Endothelial cell of umbilical vein (primary cell): ENCODE results near the gene FAM81A. TPM values are rescaled to one million over a fixed set of nuclear protein-coding genes. Genes with fewer than 3 reads are reported as not detected.

Experiments used
- BruUV-seq: library from RNA; stranded (reverse); fragments of 400-500 nt; replicated peaks from 2 replicates; lab custom pipeline; 2021; lab: Mats Ljungman, UMichigan
- CTCF ChIA-PET: fragments of 300-600, 350-600 bp; sonication (Branson Sonifier 250); formaldehyde crosslinking; loops from one replicate; lab custom pipeline; 2021; ENCODE audit warnings: antibody characterized with exemption, inconsistent platforms; lab: Charles Lee
- POLR2A ChIA-PET: fragments of 300-600, 350-600 bp; sonication (Branson Sonifier 250); formaldehyde crosslinking; loops from one replicate; lab custom pipeline; 2021; ENCODE audit warnings: antibody characterized with exemption, inconsistent platforms; lab: Charles Lee
- DNase-seq: peaks from one replicate; pipeline ENCODE4 v3.0.0-alpha.2; 2011; ENCODE audit warnings: low read depth, low spot score
- FAIRE-seq: peaks from 2 replicates; lab custom pipeline; 2011; peaks lifted over from hg19 to GRCh38; lab: Jason Lieb, UNC
- H2AFZ ChIP-seq: 2 replicates; pipeline ENCODE4 v1.6.0; 2012; ENCODE audit warnings: low read depth, low read length, control low read depth, inconsistent platforms
- H3K27ac ChIP-seq: 2 replicates; pipeline ENCODE4 v1.5.1; 2011; ENCODE audit warnings: low read depth, mild to moderate bottlenecking, control low read depth, low read length, moderate library complexity; ENCODE audit not compliant: insufficient read depth
- H3K27me3 ChIP-seq, 2 experiments: 2 replicates each; pipeline versions ENCODE4 v1.6.0 to v1.6.1; 2011; ENCODE audit warnings: low read length in 2 of 2, mixed read lengths in 1 of 2; ENCODE audit not compliant: control insufficient read depth in 2 of 2, insufficient read depth in 2 of 2
- H3K36me3 ChIP-seq, 2 experiments: 2 replicates in 1 of 2; 3 replicates in 1 of 2; pipeline ENCODE4 v1.5.1; 2011; ENCODE audit warnings: low read length in 2 of 2, mild to moderate bottlenecking in 1 of 2, moderate library complexity in 1 of 2; ENCODE audit not compliant: control insufficient read depth in 2 of 2, insufficient read depth in 2 of 2; ENCODE audit errors: extremely low read depth in 1 of 2
- H3K4me1 ChIP-seq: 3 replicates; pipeline ENCODE4 v1.5.1; 2011; ENCODE audit warnings: mild to moderate bottlenecking, low read length; ENCODE audit not compliant: control insufficient read depth, insufficient read depth; ENCODE audit errors: extremely low read depth
- H3K4me2 ChIP-seq: 2 replicates; pipeline ENCODE4 v1.6.1; 2011; ENCODE audit warnings: low read length, control low read depth, mixed read lengths; ENCODE audit not compliant: insufficient read depth
- H3K4me3 ChIP-seq, 3 experiments: fragments of 200-600 bp in 1 of 3; sonication (generic), shearing (Covaris generic) in 1 of 3; replicated peaks in 1 of 3; 2 replicates each; pipeline ENCODE4 v1.5.1; 2011 to 2016; ENCODE audit warnings: control low read depth in 3 of 3, low read length in 3 of 3, mild to moderate bottlenecking in 2 of 3, inconsistent platforms in 1 of 3, low read depth in 1 of 3, moderate library complexity in 1 of 3; ENCODE audit not compliant: insufficient read depth in 1 of 3
- H3K79me2 ChIP-seq: 2 replicates; pipeline ENCODE4 v1.6.0; 2012; ENCODE audit warnings: low read length, inconsistent platforms; ENCODE audit not compliant: control insufficient read depth, insufficient read depth
- H3K9ac ChIP-seq: replicated peaks from 2 replicates; pipeline ENCODE3; 2011; ENCODE audit warnings: low read length, control low read depth; ENCODE audit not compliant: insufficient read depth; ENCODE audit errors: extremely low read depth
- H3K9me1 ChIP-seq: replicated peaks from 3 replicates; pipeline ENCODE4 v1.6.0; 2011; ENCODE audit warnings: mild to moderate bottlenecking, low read length; ENCODE audit not compliant: control insufficient read depth, insufficient read depth; ENCODE audit errors: extremely low read depth
- H3K9me3 ChIP-seq: replicated peaks from 2 replicates; pipeline ENCODE4 v1.5.1; 2012; ENCODE audit warnings: low read length, inconsistent platforms; ENCODE audit not compliant: control insufficient read depth, insufficient read depth
- H4K20me1 ChIP-seq: replicated peaks from 2 replicates; pipeline ENCODE3; 2011; ENCODE audit warnings: mild to moderate bottlenecking, low read length; ENCODE audit not compliant: control insufficient read depth, insufficient read depth; ENCODE audit errors: extremely low read depth
- EZH2 ChIP-seq: IDR thresholded peaks from 2 replicates; pipeline ENCODE4 v1.6.1; 2012; ENCODE audit warnings: borderline replicate concordance, low read depth, mild to moderate bottlenecking, moderate library complexity, low read length, inconsistent platforms; ENCODE audit not compliant: severe bottlenecking
- FOS ChIP-seq: IDR thresholded peaks from 2 replicates; pipeline ENCODE4 v1.6.1; 2011; ENCODE audit warnings: mild to moderate bottlenecking, low read length, moderate library complexity, borderline replicate concordance; ENCODE audit not compliant: insufficient read depth
- GATA2 ChIP-seq: IDR thresholded peaks from 2 replicates; pipeline ENCODE4 v1.7.0; 2011; ENCODE audit warnings: low read depth, mild to moderate bottlenecking, moderate library complexity, mixed read lengths, low read length; ENCODE audit not compliant: insufficient read length, insufficient read depth
- JUN ChIP-seq: IDR thresholded peaks from 2 replicates; pipeline ENCODE4 v1.6.1; 2011; ENCODE audit warnings: borderline replicate concordance, low read depth; ENCODE audit not compliant: insufficient read length, insufficient read depth
- MAX ChIP-seq: IDR thresholded peaks from 2 replicates; pipeline ENCODE4 v1.6.1; 2011; ENCODE audit not compliant: insufficient read depth, insufficient read length
- MYC ChIP-seq: IDR thresholded peaks from one replicate; pipeline ENCODE4 v1.6.1; 2011; ENCODE audit warnings: mild to moderate bottlenecking, low read depth, low read length
- POLR2A ChIP-seq: IDR thresholded peaks from 2 replicates; pipeline ENCODE4 v1.6.1; 2012; ENCODE audit warnings: low read depth, mild to moderate bottlenecking, control low read depth, low read length
- POLR2AphosphoS5 ChIP-seq: IDR thresholded peaks from 2 replicates; pipeline ENCODE4 v1.6.1; 2012; ENCODE audit warnings: low read depth, mild to moderate bottlenecking, control low read depth, low read length, moderate library complexity; ENCODE audit not compliant: insufficient read depth
- dilution Hi-C: fragments of 300-500 bp; cut with MboI; formaldehyde crosslinking; loops from one replicate; pipeline ENCODE4 v1.15.0; 2019; ENCODE audit warnings: low sequenced_read_pairs; ENCODE audit not compliant: extremely low pct_ligation_motif_present
- intact Hi-C: fragments of 100-400 bp; cut with micrococcal nuclease; formaldehyde crosslinking; loops from one replicate; pipeline ENCODE4 v1.10.0; 2022
- polyA plus RNA-seq, 4 experiments: library from polyadenylated mRNA; depleted of rRNA in 3 of 4; stranded (reverse) in 3 of 4; unstranded in 1 of 4; fragments of >200 nt; gene quantifications; 2 replicates each; pipeline versions ENCODE4 v1.2.1 to v1.2.3, GENCODE V29; 2011 to 2012; ENCODE audit warnings: missing spikeins in 1 of 4
- total RNA-seq: library from RNA; stranded (reverse); gene quantifications from 2 replicates; pipeline ENCODE4 v1.2.3, GENCODE V29; 2021
- TF ChIP-seq, protein P1 (sequence below), 2 donors: IDR thresholded peaks; 1 replicate in 1 of 2; 2 replicates in 1 of 2; pipeline ENCODE4 v1.5.1; 2011; ENCODE audit warnings: low read length in 2 of 2, mild to moderate bottlenecking in 2 of 2, moderate library complexity in 2 of 2, control low read depth in 1 of 2, inconsistent platforms in 1 of 2, low read depth in 1 of 2; ENCODE audit not compliant: insufficient read depth in 1 of 2; ENCODE audit errors: extremely low read depth in 1 of 2

The FAM81A gene
- total and polyA plus RNA-seq, 2 donors (not counting 3 experiments of a cell fraction or from before 2014, with no cell fraction given), result 0.28 to 1.2 TPM

GRCh38 chr15:59443341-59444072, 5.5 kb downstream of the FAM81A start:
- no peaks in the 10 kb centered on the region for H3K36me3 ChIP-seq
- H3K79me2 ChIP-seq, result no peaks in the 10 kb centered on the region
- peaks cover 0 to 5% of the 10 kb centered on the region in 2 experiments for H3K27me3 ChIP-seq
- no peak overlapping the region for H3K4me3 ChIP-seq
- no TSS peak for BruUV-seq
- no peak overlapping the region for H3K27ac ChIP-seq
- no peak for DNase-seq
- intact Hi-C loops, result no loop called here
- no peak for FAIRE-seq
- H3K4me2 ChIP-seq, result no peak overlapping the region
- H2AFZ ChIP-seq, result no peak overlapping the region
- CTCF ChIA-PET, result interaction anchor here (1.2 to 1.5 kb wide), 2 partner anchors 15 to 86 kb away, joined by 3 read pairs; no protein-coding TSS in a partner anchor
- TF ChIP-seq FOS, result no peak
- TF ChIP-seq MYC, result no peak
- TF ChIP-seq POLR2AphosphoS5, result no peak
- TF ChIP-seq JUN, result no peak
- TF ChIP-seq, protein P1, sequence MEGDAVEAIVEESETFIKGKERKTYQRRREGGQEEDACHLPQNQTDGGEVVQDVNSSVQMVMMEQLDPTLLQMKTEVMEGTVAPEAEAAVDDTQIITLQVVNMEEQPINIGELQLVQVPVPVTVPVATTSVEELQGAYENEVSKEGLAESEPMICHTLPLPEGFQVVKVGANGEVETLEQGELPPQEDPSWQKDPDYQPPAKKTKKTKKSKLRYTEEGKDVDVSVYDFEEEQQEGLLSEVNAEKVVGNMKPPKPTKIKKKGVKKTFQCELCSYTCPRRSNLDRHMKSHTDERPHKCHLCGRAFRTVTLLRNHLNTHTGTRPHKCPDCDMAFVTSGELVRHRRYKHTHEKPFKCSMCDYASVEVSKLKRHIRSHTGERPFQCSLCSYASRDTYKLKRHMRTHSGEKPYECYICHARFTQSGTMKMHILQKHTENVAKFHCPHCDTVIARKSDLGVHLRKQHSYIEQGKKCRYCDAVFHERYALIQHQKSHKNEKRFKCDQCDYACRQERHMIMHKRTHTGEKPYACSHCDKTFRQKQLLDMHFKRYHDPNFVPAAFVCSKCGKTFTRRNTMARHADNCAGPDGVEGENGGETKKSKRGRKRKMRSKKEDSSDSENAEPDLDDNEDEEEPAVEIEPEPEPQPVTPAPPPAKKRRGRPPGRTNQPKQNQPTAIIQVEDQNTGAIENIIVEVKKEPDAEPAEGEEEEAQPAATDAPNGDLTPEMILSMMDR (IDR thresholded peaks at IDR 0.05; ENCODE audit: extremely low read depth in 1 of 2, insufficient read depth in 1 of 2, low read depth in 1 of 2, low read length in 2 of 2), result no peak
- TF ChIP-seq MAX, result no peak
- TF ChIP-seq GATA2, result no peak
- no peak for TF ChIP-seq EZH2
- TF ChIP-seq POLR2A, result no peak
- H3K9me1 ChIP-seq, result no peaks in the 10 kb centered on the region
- H3K4me1 ChIP-seq, result peaks cover 1% of the 10 kb centered on the region
- POLR2A ChIA-PET, result no interaction called here
- dilution Hi-C loops, result no loop called here
- no peak overlapping the region for H3K9ac ChIP-seq
- H3K9me3 ChIP-seq, result no peaks in the 10 kb centered on the region
- H4K20me1 ChIP-seq, result no peaks in the 10 kb centered on the region
